HG03025 (cell line): ENCODE measurements around the gene SPACA4.
A peak's percentile ranks its signal among the peaks of the same experiment; 100 is the strongest.
"Not testable (repeated sequence)": the region's sequence is repeated elsewhere in the genome, so short reads cannot be mapped to it uniquely, and the experiment has no call there.

Source experiments
- ATAC-seq: cut with Tn5 transposase; IDR thresholded peaks from one replicate; pipeline ENCODE4 v1.9.1; 2021; ENCODE audit warnings: mild to moderate bottlenecking, moderate library complexity; ENCODE audit not compliant: unreplicated experiment, low FRiP score

Gene SPACA4

GRCh38 chr19:48617146-48617937 lies 10.8 kb downstream of the SPACA4 start:
- no peak for ATAC-seq

- no peak for ATAC-seq
These were observed 11.9 kb downstream of the SPACA4 start for GRCh38 chr19:48618278-48618915.

GRCh38 chr19:48618916-48619691 lies 12.6 kb downstream of the SPACA4 start, which contains the start of the genes RPL18 and SPHK2:
TSS of gene RPL18 (minus strand) at chr19:48619178. CDS start at chr19:48619143, 35 bp downstream.
TSS of gene SPHK2 (plus strand) at chr19:48619506. CDS start at chr19:48620515, 1,009 bp downstream.
- peak; percentile 75 for ATAC-seq

- no peak for ATAC-seq
These were observed 13.4 kb downstream of the SPACA4 start for GRCh38 chr19:48619692-48620585.

- no peak for ATAC-seq
These were observed 17.1 kb downstream of the SPACA4 start for GRCh38 chr19:48623556-48624066.

DNA sequence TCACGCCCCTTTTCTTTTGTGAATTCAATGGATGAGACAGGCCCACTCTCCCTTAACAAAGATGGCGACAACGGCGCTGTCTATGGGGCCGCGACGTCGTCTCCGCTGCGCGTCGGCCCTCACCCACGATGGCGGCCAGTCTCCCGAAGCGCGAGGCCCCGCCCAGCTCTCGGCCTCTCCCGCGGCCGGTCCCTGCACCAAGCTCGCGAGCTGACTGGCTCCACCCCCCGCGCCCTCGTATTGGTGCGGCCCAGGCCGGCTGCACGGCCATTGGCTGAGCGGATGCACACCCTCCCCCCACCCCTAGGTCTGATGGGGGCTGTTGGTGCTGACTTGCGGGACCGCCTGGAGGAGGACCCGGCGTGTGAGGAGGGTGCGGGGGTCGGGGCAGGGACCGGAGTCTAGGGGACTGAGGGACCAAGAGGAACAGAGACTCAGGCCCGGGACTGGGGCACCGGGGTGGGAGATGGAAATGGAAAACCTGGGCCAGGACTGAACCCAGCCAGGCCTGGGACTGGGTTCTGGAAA lies 17.6 kb downstream of the SPACA4 start:
- ATAC-seq: peak; percentile 44

GRCh38 chr19:48624791-48625723 lies 18.5 kb downstream of the SPACA4 start:
- ATAC-seq: no peak

DNA sequence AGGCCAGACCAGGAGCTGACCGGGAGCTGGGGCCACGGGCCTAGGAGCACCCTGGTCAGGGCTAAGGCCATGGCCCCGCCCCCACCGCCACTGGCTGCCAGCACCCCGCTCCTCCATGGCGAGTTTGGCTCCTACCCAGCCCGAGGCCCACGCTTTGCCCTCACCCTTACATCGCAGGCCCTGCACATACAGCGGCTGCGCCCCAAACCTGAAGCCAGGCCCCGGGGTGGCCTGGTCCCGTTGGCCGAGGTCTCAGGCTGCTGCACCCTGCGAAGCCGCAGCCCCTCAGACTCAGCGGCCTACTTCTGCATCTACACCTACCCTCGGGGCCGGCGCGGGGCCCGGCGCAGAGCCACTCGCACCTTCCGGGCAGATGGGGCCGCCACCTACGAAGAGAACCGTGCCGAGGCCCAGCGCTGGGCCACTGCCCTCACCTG lies 19.4 kb downstream of the SPACA4 start:
- ATAC-seq: no peak

GRCh38 chr19:48627201-48627864 lies 20.8 kb downstream of the SPACA4 start:
- no peak for ATAC-seq

DNA sequence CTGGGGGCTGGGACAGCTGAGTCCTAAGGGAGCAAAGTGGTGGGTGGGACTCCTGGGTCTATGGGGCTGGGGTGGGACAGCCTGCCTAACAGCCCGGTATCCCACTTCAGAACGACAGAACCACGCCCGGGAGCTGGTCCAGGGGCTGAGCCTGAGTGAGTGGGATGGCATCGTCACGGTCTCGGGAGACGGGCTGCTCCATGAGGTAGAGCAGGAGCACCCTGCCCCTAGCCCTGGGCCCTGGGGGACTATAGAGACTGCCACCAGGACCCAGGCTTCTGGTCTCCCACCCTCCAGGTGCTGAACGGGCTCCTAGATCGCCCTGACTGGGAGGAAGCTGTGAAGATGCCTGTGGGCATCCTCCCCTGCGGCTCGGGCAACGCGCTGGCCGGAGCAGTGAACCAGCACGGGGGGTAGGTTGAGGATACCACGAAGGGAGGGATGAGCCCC lies 21.3 kb downstream of the SPACA4 start:
- ATAC-seq: no peak

- ATAC-seq: no peak
These were observed 22.1 kb downstream of the SPACA4 start for GRCh38 chr19:48628486-48629296.

GRCh38 chr19:48629297-48629598 lies 22.7 kb downstream of the SPACA4 start:
- ATAC-seq: no peak

DNA sequence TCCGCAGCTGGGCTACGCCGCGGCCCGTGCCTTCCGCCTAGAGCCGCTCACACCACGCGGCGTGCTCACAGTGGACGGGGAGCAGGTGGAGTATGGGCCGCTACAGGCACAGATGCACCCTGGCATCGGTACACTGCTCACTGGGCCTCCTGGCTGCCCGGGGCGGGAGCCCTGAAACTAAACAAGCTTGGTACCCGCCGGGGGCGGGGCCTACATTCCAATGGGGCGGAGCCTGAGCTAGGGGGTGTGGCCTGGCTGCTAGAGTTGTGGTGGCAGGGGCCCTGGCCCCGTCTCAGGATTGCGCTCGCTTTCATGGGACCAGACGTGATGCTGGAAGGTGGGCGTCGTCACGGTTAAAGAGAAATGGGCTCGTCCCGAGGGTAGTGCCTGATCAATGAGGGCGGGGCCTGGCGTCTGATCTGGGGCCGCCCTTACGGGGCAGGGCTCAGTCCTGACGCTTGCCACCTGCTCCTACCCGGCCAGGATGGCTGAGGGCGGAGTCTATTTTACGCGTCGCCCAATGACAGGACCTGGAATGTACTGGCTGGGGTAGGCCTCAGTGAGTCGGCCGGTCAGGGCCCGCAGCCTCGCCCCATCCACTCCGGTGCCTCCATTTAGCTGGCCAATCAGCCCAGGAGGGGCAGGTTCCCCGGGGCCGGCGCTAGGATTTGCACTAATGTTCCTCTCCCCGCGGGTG lies 23.2 kb downstream of the SPACA4 start:
- no peak for ATAC-seq

- ATAC-seq: no peak
These were observed 23.9 kb downstream of the SPACA4 start for GRCh38 chr19:48630296-48631063.

DNA sequence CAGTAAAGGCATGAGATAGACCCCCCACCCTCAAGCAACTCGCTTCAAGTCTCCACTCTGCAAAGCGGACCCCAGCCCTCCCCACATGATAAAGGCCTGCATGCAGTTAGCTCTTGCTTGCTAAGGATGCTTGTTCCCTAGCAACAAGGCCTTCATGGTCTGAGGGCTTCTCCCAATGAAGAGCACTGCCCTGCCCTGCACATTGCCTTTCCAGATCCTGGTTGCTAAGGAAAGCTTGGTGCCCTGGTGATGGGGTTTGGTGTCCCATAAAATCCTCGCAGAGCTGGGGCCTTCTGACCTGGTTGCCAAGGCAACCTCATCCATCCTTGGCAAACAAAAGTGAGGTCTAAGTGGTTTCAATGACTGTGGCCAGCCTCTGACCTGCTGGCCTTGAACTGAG lies 24.7 kb downstream of the SPACA4 start:
- ATAC-seq: no peak

- not testable (repeated sequence) for ATAC-seq
These were observed 25.7 kb downstream of the SPACA4 start for GRCh38 chr19:48632286-48632685.
